BLaER1 treated with 17β-estradiol and CSF1 and Interleukin-3, amounts not matched to agents 10 nM and 100 nM (cell line): ENCODE measurements around the gene KCNK16.
A peak's percentile ranks its signal among the peaks of the same experiment; 100 is the strongest.

ENCODE experiments used
- H3K27ac ChIP-seq, 11 experiments: shearing (Covaris generic); formaldehyde crosslinking; 2 replicates each; pipeline ENCODE4 v1.8.1; 2022
- H3K27me3 ChIP-seq, 11 experiments: shearing (Covaris generic); formaldehyde crosslinking; 2 replicates each; pipeline ENCODE4 v1.8.1; 2022
- H3K36me3 ChIP-seq, 11 experiments: shearing (Covaris generic); formaldehyde crosslinking; 2 replicates each; pipeline ENCODE4 v1.8.1; 2022
- H3K4me1 ChIP-seq, 10 experiments: shearing (Covaris generic); formaldehyde crosslinking; 2 replicates each; pipeline ENCODE4 v1.8.1; 2022
- H3K4me2 ChIP-seq, 11 experiments: shearing (Covaris generic); formaldehyde crosslinking; 2 replicates each; pipeline ENCODE4 v1.8.1; 2022
- H3K4me3 ChIP-seq, 10 experiments: shearing (Covaris generic); formaldehyde crosslinking; 2 replicates each; pipeline ENCODE4 v1.8.1; 2022
- H3K9ac ChIP-seq, 11 experiments: shearing (Covaris generic); formaldehyde crosslinking; 2 replicates each; pipeline ENCODE4 v1.8.1; 2022
- H3K9me3 ChIP-seq, 11 experiments: shearing (Covaris generic); formaldehyde crosslinking; replicated peaks in 1 of 11; 2 replicates each; pipeline ENCODE4 v1.8.1; 2022
- H4K20me1 ChIP-seq, 11 experiments: shearing (Covaris generic); formaldehyde crosslinking; 2 replicates each; pipeline ENCODE4 v1.8.1; 2022
- Cebpa-rat ChIP-seq, 11 experiments: shearing (Covaris generic); IDR thresholded peaks; 2 replicates each; pipeline ENCODE4 v1.8.1; 2022

Gene KCNK16

GRCh38 chr6:39361657-39362486 lies 39.4 kb upstream of the KCNK16 start:
- no peak overlapping the region for H3K27ac ChIP-seq
- no peaks in the 10 kb centered on the region for H3K9me3 ChIP-seq
- TF ChIP-seq Cebpa-rat (IDR thresholded peaks at IDR 0.05): no peak
- H3K9ac ChIP-seq: 0 out of 22 replicates have a peak overlapping the region, but pooled peaks of 1 of the 11 experiments have one; percentile 4
- H3K27me3 ChIP-seq: no peaks in the 10 kb centered on the region
- H3K36me3 ChIP-seq: no peaks in the 10 kb centered on the region
- H4K20me1 ChIP-seq: no peaks in the 10 kb centered on the region; a peak in 1 of 22 replicates
- H3K4me2 ChIP-seq: peak overlapping the region; percentile 2 to 78 (median 39); a peak in 16 of 22 replicates
- H3K4me3 ChIP-seq: no peak overlapping the region
- H3K4me1 ChIP-seq: peaks cover 0 to 16% (median 12%) of the 10 kb centered on the region in 10 experiments; a peak in 15 of 20 replicates

GRCh38 chr6:39360378-39360777 lies 37.9 kb upstream of the KCNK16 start:
- TF ChIP-seq Cebpa-rat (IDR thresholded peaks at IDR 0.05): no peak
- Histone ChIP-seq H3K4me2 (no peak overlapping the region), H3K36me3 (no peaks in the 10 kb centered on the region), H3K27me3 (no peaks in the 10 kb centered on the region), H3K4me3 (no peak overlapping the region), H3K9ac (no peak overlapping the region), H4K20me1 (no peaks in the 10 kb centered on the region; a peak in 1 of 22 replicates), H3K4me1 (peaks cover 0 to 16% (median 12%) of the 10 kb centered on the region in 10 experiments; a peak in 15 of 20 replicates), H3K9me3 (no peaks in the 10 kb centered on the region), H3K27ac (no peak overlapping the region)

GRCh38 chr6:39357998-39358686 lies 35.6 kb upstream of the KCNK16 start:
- Histone ChIP-seq H3K27me3 (no peaks in the 10 kb centered on the region), H3K36me3 (no peaks in the 10 kb centered on the region), H3K4me2 (0 out of 22 replicates have a peak overlapping the region, but pooled peaks of 3 of the 11 experiments have one; percentile 2 to 20 (median 12)), H3K27ac (no peak overlapping the region), H3K9me3 (no peaks in the 10 kb centered on the region), H4K20me1 (no peaks in the 10 kb centered on the region; a peak in 1 of 22 replicates), H3K4me3 (no peak overlapping the region), H3K9ac (no peak overlapping the region), H3K4me1 (peaks cover 0 to 16% (median 12%) of the 10 kb centered on the region in 10 experiments; a peak in 11 of 20 replicates)
- no peak for TF ChIP-seq Cebpa-rat (IDR thresholded peaks at IDR 0.05)

GRCh38 chr6:39353698-39354315 lies 31.3 kb upstream of the KCNK16 start:
- Histone ChIP-seq H3K4me3 (no peak overlapping the region), H3K36me3 (no peaks in the 10 kb centered on the region), H3K27ac (no peak overlapping the region), H4K20me1 (no peaks in the 10 kb centered on the region), H3K4me1 (peaks cover 0 to 36% (median 23%) of the 10 kb centered on the region in 10 experiments; a peak in 16 of 20 replicates), H3K4me2 (no peak overlapping the region), H3K27me3 (no peaks in the 10 kb centered on the region), H3K9me3 (no peaks in the 10 kb centered on the region), H3K9ac (no peak overlapping the region)
- TF ChIP-seq Cebpa-rat (IDR thresholded peaks at IDR 0.05): no peak

GRCh38 chr6:39350723-39351505 lies 28.4 kb upstream of the KCNK16 start:
- Histone ChIP-seq H3K9me3 (no peaks in the 10 kb centered on the region), H3K27ac (0 out of 22 replicates have a peak overlapping the region, but pooled peaks of 1 of the 11 experiments have one; percentile 2), H3K4me2 (peak overlapping the region in 9 of 11 experiments; percentile 3 to 78 (median 63); a peak in 16 of 22 replicates), H3K36me3 (no peaks in the 10 kb centered on the region), H3K9ac (peak overlapping the region in 1 of 11 experiments; percentile 34; a peak in 2 of 22 replicates), H4K20me1 (no peaks in the 10 kb centered on the region), H3K4me3 (no peak overlapping the region; a peak in 1 of 20 replicates), H3K4me1 (peaks cover 4 to 51% (median 41%) of the 10 kb centered on the region in 10 experiments; a peak in 19 of 20 replicates), H3K27me3 (no peaks in the 10 kb centered on the region)
- no peak for TF ChIP-seq Cebpa-rat (IDR thresholded peaks at IDR 0.05)

GRCh38 chr6:39348740-39349139 lies 26.2 kb upstream of the KCNK16 start:
- peaks cover 0 to 8% (median 7%) of the 10 kb centered on the region in 11 experiments; a peak in 11 of 22 replicates for H3K9me3 ChIP-seq
- H3K27ac ChIP-seq: no peak overlapping the region
- no peak for TF ChIP-seq Cebpa-rat (IDR thresholded peaks at IDR 0.05)
- H3K4me1 ChIP-seq: peaks cover 11 to 72% (median 57%) of the 10 kb centered on the region in 10 experiments
- H3K27me3 ChIP-seq: no peaks in the 10 kb centered on the region
- H3K4me3 ChIP-seq: no peak overlapping the region
- H3K4me2 ChIP-seq: no peak overlapping the region
- H4K20me1 ChIP-seq: no peaks in the 10 kb centered on the region
- no peaks in the 10 kb centered on the region for H3K36me3 ChIP-seq
- no peak overlapping the region for H3K9ac ChIP-seq

GRCh38 chr6:39347906-39348585 lies 25.5 kb upstream of the KCNK16 start:
- H3K4me1 ChIP-seq: peaks cover 18 to 78% (median 64%) of the 10 kb centered on the region in 10 experiments
- H3K9me3 ChIP-seq: peaks cover 0 to 10% (median 8%) of the 10 kb centered on the region in 11 experiments; a peak in 11 of 22 replicates
- H3K27me3 ChIP-seq: no peaks in the 10 kb centered on the region
- no peak overlapping the region for H3K4me3 ChIP-seq
- H3K27ac ChIP-seq: no peak overlapping the region; a peak in 1 of 22 replicates
- H3K9ac ChIP-seq: no peak overlapping the region
- H3K36me3 ChIP-seq: no peaks in the 10 kb centered on the region
- TF ChIP-seq Cebpa-rat (IDR thresholded peaks at IDR 0.05): no peak
- peak overlapping the region in 7 of 11 experiments; percentile 49 to 68 (median 56); a peak in 12 of 22 replicates for H3K4me2 ChIP-seq
- no peaks in the 10 kb centered on the region for H4K20me1 ChIP-seq

- H3K4me3 ChIP-seq: no peak overlapping the region
- H3K27me3 ChIP-seq: no peaks in the 10 kb centered on the region
- peak overlapping the region in 9 of 11 experiments; percentile 9 to 68 (median 52); a peak in 17 of 22 replicates for H3K4me2 ChIP-seq
- TF ChIP-seq Cebpa-rat (IDR thresholded peaks at IDR 0.05): no peak
- peaks cover 26 to 83% (median 70%) of the 10 kb centered on the region in 10 experiments for H3K4me1 ChIP-seq
- peaks cover 0 to 10% (median 8%) of the 10 kb centered on the region in 11 experiments; a peak in 11 of 22 replicates for H3K9me3 ChIP-seq
- H3K9ac ChIP-seq: no peak overlapping the region
- peak overlapping the region in 1 of 11 experiments; percentile 15; a peak in 2 of 22 replicates for H3K27ac ChIP-seq
- H3K36me3 ChIP-seq: no peaks in the 10 kb centered on the region
- H4K20me1 ChIP-seq: no peaks in the 10 kb centered on the region
These were observed 24.7 kb upstream of the KCNK16 start for GRCh38 chr6:39347206-39347605.
